B cell (primary cell): ENCODE data around the gene KLHL35. TPM values are rescaled to one million over a fixed set of nuclear protein-coding genes. Genes with fewer than 3 reads are reported as not detected.

ENCODE experiments used
- ATAC-seq: fragments of 200-7000 bp; cut with Tn5 transposase; one replicate; pipeline ENCODE4 v1.10.0; 2021; ENCODE audit warnings: low read depth, mild to moderate bottlenecking, moderate number of reproducible peaks, moderate library complexity
- CTCF ChIA-PET: fragments of 350-600 bp; sonication (Branson Sonifier 250); formaldehyde crosslinking; loops from one replicate; lab custom pipeline; 2021; ENCODE audit warnings: antibody characterized with exemption, inconsistent platforms; lab: Charles Lee
- POLR2A ChIA-PET: fragments of 350-600 bp; sonication (Branson Sonifier 250); formaldehyde crosslinking; loops from one replicate; lab custom pipeline; 2021; ENCODE audit warnings: antibody characterized with exemption; lab: Charles Lee
- DNase-seq: peaks from one replicate; pipeline ENCODE4 v3.0.0; 2013
- H2AFZ ChIP-seq: 2 replicates; pipeline ENCODE4 v1.6.1; 2012; ENCODE audit warnings: mild to moderate bottlenecking, low read depth, low read length; ENCODE audit not compliant: insufficient read depth, poor library complexity, severe bottlenecking
- H3K27ac ChIP-seq, 2 donors: 1 replicate in 1 of 2; 2 replicates in 1 of 2; pipeline ENCODE4 v1.5.1; 2012 to 2013; ENCODE audit warnings: low read length in 2 of 2, mild to moderate bottlenecking in 2 of 2, moderate library complexity in 1 of 2
- H3K27me3 ChIP-seq, 4 experiments: fragments of 200-600 bp in 1 of 4; sonication (generic) in 1 of 4; replicated peaks in 1 of 4; 1 replicate in 2 of 4; 2 replicates in 2 of 4; pipeline versions ENCODE4 v1.6.1 to v1.7.0; 2013 to 2016; ENCODE audit warnings: low read length in 3 of 4, mild to moderate bottlenecking in 2 of 4, mixed read lengths in 1 of 4, moderate library complexity in 1 of 4; ENCODE audit not compliant: insufficient read depth in 4 of 4, control insufficient read depth in 3 of 4; ENCODE audit errors: control extremely low read depth in 1 of 4
- H3K36me3 ChIP-seq, 2 experiments: replicated peaks in 1 of 2; 1 replicate in 1 of 2; 2 replicates in 1 of 2; pipeline versions ENCODE4 v1.6.1 to v1.7.1; 2013; ENCODE audit warnings: low read length in 1 of 2; ENCODE audit not compliant: insufficient read depth in 2 of 2, control insufficient read depth in 1 of 2; ENCODE audit errors: control extremely low read depth in 1 of 2, extremely low read depth in 1 of 2
- H3K4me1 ChIP-seq, 2 donors: fragments of 200-600 bp in 1 of 2; sonication (generic) in 1 of 2; 1 replicate in 1 of 2; 2 replicates in 1 of 2; pipeline versions ENCODE4 v1.5.1 to v1.6.1; 2013 to 2017; ENCODE audit warnings: low read length in 2 of 2; ENCODE audit not compliant: control insufficient read depth in 2 of 2, insufficient read depth in 2 of 2
- H3K4me2 ChIP-seq: replicated peaks from 2 replicates; pipeline ENCODE3; 2012; ENCODE audit warnings: mild to moderate bottlenecking, low read depth, low read length; ENCODE audit not compliant: poor library complexity, severe bottlenecking
- H3K4me3 ChIP-seq, 5 experiments: fragments of 200-600 bp in 1 of 5; sonication (generic) in 1 of 5; 1 replicate in 3 of 5; 2 replicates in 2 of 5; pipeline versions ENCODE4 v1.5.1 to v1.7.0; 2011 to 2016; ENCODE audit warnings: low read length in 4 of 5, mild to moderate bottlenecking in 4 of 5, low read depth in 2 of 5, control low read depth in 1 of 5, moderate library complexity in 1 of 5; ENCODE audit not compliant: insufficient read depth in 1 of 5; ENCODE audit errors: control extremely low read depth in 1 of 5, extremely low read depth in 1 of 5
- H3K79me2 ChIP-seq: fragments of 200-600 bp; sonication (generic); one replicate; pipeline ENCODE4 v1.6.0; 2016; ENCODE audit warnings: low read length; ENCODE audit not compliant: control insufficient read depth, insufficient read depth
- H3K9ac ChIP-seq: fragments of 200-600 bp; sonication (generic); 2 replicates; pipeline ENCODE4 v1.6.1; 2017; ENCODE audit warnings: mild to moderate bottlenecking, low read length, moderate library complexity
- H3K9me3 ChIP-seq, 3 donors: one replicate each; pipeline versions ENCODE4 v1.6.1 to v1.7.1; 2013; ENCODE audit warnings: low read length in 2 of 3; ENCODE audit not compliant: control insufficient read depth in 2 of 3, insufficient read depth in 1 of 3; ENCODE audit errors: control extremely low read depth in 1 of 3
- H4K20me1 ChIP-seq: 2 replicates; pipeline ENCODE4 v1.6.0; 2012; ENCODE audit warnings: mild to moderate bottlenecking, low read length; ENCODE audit not compliant: insufficient read depth, control insufficient read depth, poor library complexity, severe bottlenecking
- H3K27ac Mint-ChIP-seq: one replicate; pipeline ENCODE4 v1.8.0; 2021; ENCODE audit warnings: mixed read lengths
- H3K27me3 Mint-ChIP-seq: one replicate; pipeline ENCODE4 v1.8.0; 2021; ENCODE audit warnings: mixed read lengths
- H3K4me1 Mint-ChIP-seq: one replicate; pipeline ENCODE4 v1.8.0; 2021; ENCODE audit warnings: mixed read lengths
- H3K4me3 Mint-ChIP-seq: one replicate; pipeline ENCODE4 v1.8.0; 2021; ENCODE audit warnings: mixed read lengths
- H3K9me3 Mint-ChIP-seq: one replicate; pipeline ENCODE4 v1.8.0; 2022; ENCODE audit warnings: mixed read lengths; ENCODE audit not compliant: insufficient read depth
- CTCF ChIP-seq: fragments of 200-600 bp; IDR thresholded peaks from one replicate; pipeline ENCODE4 v1.8.0; 2022; ENCODE audit warnings: antibody characterized with exemption, mild to moderate bottlenecking
- EZH2 ChIP-seq: IDR thresholded peaks from 2 replicates; pipeline ENCODE4 v1.6.1; 2012; ENCODE audit warnings: borderline replicate concordance, low read depth, mild to moderate bottlenecking, moderate library complexity, low read length; ENCODE audit not compliant: insufficient read depth, poor library complexity, severe bottlenecking
- WGBS: methylation state at CpG from one replicate; pipeline ENCODE4 v1.1.5; 2013; ENCODE audit warnings: missing lambda C conversion rate; ENCODE audit not compliant: insufficient coverage; 5-methylcytosine and 5-hydroxymethylcytosine counted together
- intact Hi-C: fragments of 100-400 bp; cut with micrococcal nuclease; formaldehyde crosslinking; loops from one replicate; pipeline ENCODE4 v1.10.0; 2022
- polyA plus RNA-seq: library from polyadenylated mRNA; depleted of rRNA; stranded (reverse); fragments of >200 nt; gene quantifications from 2 replicates; pipeline ENCODE4 v1.2.3, GENCODE V29; 2012
- total RNA-seq, 2 donors: library from RNA; stranded (reverse); fragments of 120-200 nt in 1 of 2; gene quantifications; 1 replicate in 1 of 2; 2 replicates in 1 of 2; pipeline versions ENCODE4 v1.2.3 to v1.2.4, GENCODE V29; 2013 to 2022

The KLHL35 gene
- total and polyA plus RNA-seq, 2 donors (not counting 1 experiment from before 2014, with no cell fraction given): 0.55 to 0.59 TPM

GRCh38 chr11:75387736-75388294 is 45.2 kb downstream of the KLHL35 start:
- intact Hi-C loops: loop anchor here (1.0 kb wide), 4 partner anchors 11 to 144 kb away; partner anchors contain the start of gene RPS3
- WGBS: no CpG with 5 or more reads among the region's 3 CpGs
- H3K4me1 Mint-ChIP-seq: peaks cover 2% of the 10 kb centered on the region

More at GRCh38 chr11:75387736-75388294, 45.2 kb downstream of the KLHL35 start:
- H3K4me3 ChIP-seq: no peak overlapping the region
- H2AFZ ChIP-seq: no peak overlapping the region
- peaks cover 4 to 6% of the 10 kb centered on the region in 2 donors for H3K4me1 ChIP-seq
- no peaks in the 10 kb centered on the region for H3K9me3 ChIP-seq
- no peaks in the 10 kb centered on the region for H3K9me3 Mint-ChIP-seq
- H3K27ac ChIP-seq: no peak overlapping the region
- TF ChIP-seq CTCF (no peak), EZH2 (no peak)
- H3K9ac ChIP-seq: no peak overlapping the region
- no peaks in the 10 kb centered on the region for H3K79me2 ChIP-seq
- no peak overlapping the region for H3K4me3 Mint-ChIP-seq
- no peaks in the 10 kb centered on the region for H4K20me1 ChIP-seq
- no peak for DNase-seq
- H3K4me2 ChIP-seq: no peak overlapping the region
- no peaks in the 10 kb centered on the region for H3K36me3 ChIP-seq
- peaks cover 0 to 10% (median 3%) of the 10 kb centered on the region in 4 experiments for H3K27me3 ChIP-seq
- ChIA-PET POLR2A (interaction anchor here (0.7 to 1.3 kb wide), 3 partner anchors 13 to 116 kb away, joined by 3 to 4 read pairs (median 3); no protein-coding TSS in a partner anchor), CTCF (interaction anchor here (0.8 to 13.7 kb wide), 14 partner anchors 7 to 247 kb away, joined by 3 to 347 read pairs (median 5); no protein-coding TSS in a partner anchor)
- H3K27me3 Mint-ChIP-seq: peaks cover 17% of the 10 kb centered on the region
- ATAC-seq: no peak
- H3K27ac Mint-ChIP-seq: no peak overlapping the region
